HepG2 (cell line): ENCODE data around the gene ASB14. TPM values are rescaled to one million over a fixed set of nuclear protein-coding genes. Genes with fewer than 3 reads are reported as not detected.

Experiments
- FLYWCH1 ChIP-seq: sonication (generic); formaldehyde crosslinking; IDR thresholded peaks from 2 replicates; pipeline ENCODE4 v1.8.1; 2023; ENCODE audit warnings: mild to moderate bottlenecking, missing genetic modification reagents
- GMEB2 ChIP-seq: IDR thresholded peaks from 2 replicates; pipeline ENCODE4 v1.6.1; 2016; ENCODE audit warnings: missing biosample characterization, missing genetic modification reagents, low read depth
- HNF1A ChIP-seq, 2 experiments: sonication (generic) in 1 of 2; formaldehyde crosslinking in 1 of 2; IDR thresholded peaks; 2 replicates each; pipeline versions ENCODE4 v1.4.0 to v1.6.1; 2016 to 2020; ENCODE audit warnings: borderline replicate concordance in 1 of 2, low read depth in 1 of 2, mild to moderate bottlenecking in 1 of 2, missing genetic modification reagents in 1 of 2
- NFAT5 ChIP-seq: sonication (generic); formaldehyde crosslinking; IDR thresholded peaks from 2 replicates; pipeline ENCODE4 v1.4.0; 2020; ENCODE audit warnings: missing genetic modification reagents
- NFE2L2 ChIP-seq: fragments of 150-350 bp; IDR thresholded peaks from 2 replicates; pipeline ENCODE4 v1.6.1; 2014; ENCODE audit warnings: low read length
- POGZ ChIP-seq: sonication (generic); formaldehyde crosslinking; IDR thresholded peaks from 2 replicates; pipeline ENCODE4 v1.4.0; 2020; ENCODE audit warnings: mild to moderate bottlenecking, missing genetic modification reagents
- SATB2 ChIP-seq: sonication (generic); formaldehyde crosslinking; IDR thresholded peaks from 2 replicates; pipeline ENCODE4 v1.5.0; 2020; ENCODE audit warnings: missing genetic modification reagents
- TFDP1 ChIP-seq: IDR thresholded peaks from 2 replicates; pipeline ENCODE4 v1.6.1; 2016; ENCODE audit warnings: missing compliant biosample characterization, missing genetic modification reagents, borderline replicate concordance
- ZFP37 ChIP-seq: sonication (generic); formaldehyde crosslinking; IDR thresholded peaks from 2 replicates; pipeline ENCODE4 v1.4.0; 2020; ENCODE audit warnings: missing genetic modification reagents, borderline replicate concordance
- ZGPAT ChIP-seq: IDR thresholded peaks from 2 replicates; pipeline ENCODE4 v1.6.1; 2016; ENCODE audit warnings: mild to moderate bottlenecking
- ZNF20 ChIP-seq: sonication (generic); formaldehyde crosslinking; IDR thresholded peaks from 2 replicates; pipeline ENCODE4 v1.4.0; 2020; ENCODE audit warnings: mild to moderate bottlenecking, moderate library complexity, missing genetic modification reagents
- ZNF674 ChIP-seq: sonication (generic); formaldehyde crosslinking; IDR thresholded peaks from 2 replicates; pipeline ENCODE4 v1.5.0; 2020; ENCODE audit warnings: low read depth, mild to moderate bottlenecking, missing genetic modification reagents
- ZNF772 ChIP-seq: sonication (generic); formaldehyde crosslinking; IDR thresholded peaks from 2 replicates; pipeline ENCODE4 v1.5.0; 2020; ENCODE audit warnings: mild to moderate bottlenecking, missing genetic modification reagents
- ZSCAN20 ChIP-seq: sonication (generic); formaldehyde crosslinking; IDR thresholded peaks from 2 replicates; pipeline ENCODE4 v1.4.0; 2020; ENCODE audit warnings: missing genetic modification reagents, mild to moderate bottlenecking, borderline replicate concordance
- polyA plus RNA-seq, 8 experiments: library from polyadenylated mRNA; depleted of rRNA in 3 of 8; stranded (reverse) in 7 of 8; unstranded in 1 of 8; fragments of >200 nt; fragmentation: Illumina TruSeq in 4 of 8; extraction: Trizol in 4 of 8; gene quantifications; 2 replicates each; pipeline versions ENCODE4 v1.2.1 to v1.2.3, GENCODE V29; 2011 to 2016; ENCODE audit warnings: low read depth in 4 of 8, missing spikeins in 1 of 8, mixed read lengths in 1 of 8; ENCODE audit not compliant: insufficient read depth in 1 of 8
- total RNA-seq, 5 experiments: library from RNA; depleted of rRNA; stranded (reverse); fragments of >200 nt; fragmentation: Illumina TruSeq; extraction: Trizol; gene quantifications; 2 replicates each; pipeline ENCODE4 v1.2.3, GENCODE V29; 2016; ENCODE audit warnings: low read depth in 1 of 5

Gene ASB14
- total and polyA plus RNA-seq, 2 of the 13 experiments (the other 11 are each of a cell fraction or from before 2014, with no cell fraction given): not detected

- TF ChIP-seq TFDP1 (CRISPR knock-in tag): peak; percentile 92
- peak; percentile 72 for TF ChIP-seq POGZ
- no peak for TF ChIP-seq ZNF20 (CRISPR knock-in tag)
- TF ChIP-seq ZSCAN20 (CRISPR knock-in tag): peak; percentile 18; the same call in 1 of the 2 replicates
- TF ChIP-seq NFE2L2: no peak
- peak; percentile 95; the same call in 1 of the 2 replicates for TF ChIP-seq SATB2 (CRISPR knock-in tag)
- TF ChIP-seq HNF1A (IDR thresholded peaks at IDR 0.05; ENCODE audit: low read depth): no peak
- 0 out of 2 replicates have a peak, but pooled peaks have one; percentile 46 for TF ChIP-seq HNF1A (CRISPR knock-in tag; IDR thresholded peaks at IDR 0.05; ENCODE audit: borderline replicate concordance)
- TF ChIP-seq FLYWCH1 (CRISPR knock-in tag): no peak
- peak; percentile 82; the same call in 1 of the 2 replicates for TF ChIP-seq ZNF772 (CRISPR knock-in tag)
- TF ChIP-seq ZNF674 (CRISPR knock-in tag): no peak; the same call in 1 of the 2 replicates
- peak; percentile 85 for TF ChIP-seq ZGPAT (CRISPR knock-in tag)
- TF ChIP-seq NFAT5 (CRISPR knock-in tag): no peak
- no peak for TF ChIP-seq ZFP37
- TF ChIP-seq GMEB2 (CRISPR knock-in tag): no peak
Observed at GRCh38 chr3:57227204-57227929, 65.1 kb downstream of the ASB14 start, which contains the start of gene APPL1 (continued).
